HG03439 (cell line): ENCODE measurements around the gene HRC.
A peak's percentile ranks its signal among the peaks of the same experiment; 100 is the strongest.
"Not testable (repeated sequence)": the region's sequence is repeated elsewhere in the genome, so short reads cannot be mapped to it uniquely, and the experiment has no call there.

Experiments
- ATAC-seq: cut with Tn5 transposase; IDR thresholded peaks from one replicate; pipeline ENCODE4 v1.9.1; 2021; ENCODE audit warnings: mild to moderate bottlenecking, moderate library complexity; ENCODE audit not compliant: unreplicated experiment

HRC gene

GRCh38 chr19:49161987-49162386 lies 6.8 kb upstream of the HRC start:
- ATAC-seq = no peak

- no peak for ATAC-seq
Observed at GRCh38 chr19:49160450-49161189, 5.4 kb upstream of the HRC start.

GRCh38 chr19:49157445-49158224 lies 2.4 kb upstream of the HRC start, which contains the start of gene TRPM4:
TSS of gene TRPM4 (plus strand) at chr19:49157792. CDS start at chr19:49157867, 75 bp downstream.
- no peak for ATAC-seq

- no peak for ATAC-seq
Observed at GRCh38 chr19:49155820-49156346, 687 bp upstream of the HRC start.

GRCh38 chr19:49154279-49154678 lies 917 bp downstream of the HRC start:
- no peak for ATAC-seq

GRCh38 chr19:49153167-49153809 lies 1.9 kb downstream of the HRC start:
- ATAC-seq = no peak

- ATAC-seq = no peak
Observed at GRCh38 chr19:49152119-49152550, 3.1 kb downstream of the HRC start.

GRCh38 chr19:49151267-49152118 lies 3.7 kb downstream of the HRC start:
- ATAC-seq = no peak

- no peak for ATAC-seq
Observed at GRCh38 chr19:49150944-49151243, 4.3 kb downstream of the HRC start.

GRCh38 chr19:49150106-49150943 lies 4.9 kb downstream of the HRC start:
- ATAC-seq = no peak

GRCh38 chr19:49149652-49150105 lies 5.5 kb downstream of the HRC start:
- no peak for ATAC-seq

- ATAC-seq = no peak
Observed at GRCh38 chr19:49148784-49149651, 6.2 kb downstream of the HRC start.

GRCh38 chr19:49148044-49148682 lies 7.0 kb downstream of the HRC start:
- ATAC-seq = no peak

- ATAC-seq = not testable (repeated sequence)
Observed at GRCh38 chr19:49146408-49146770, 8.8 kb downstream of the HRC start.

- ATAC-seq = no peak
Observed at GRCh38 chr19:49145573-49146407, 9.4 kb downstream of the HRC start.

GRCh38 chr19:49142866-49143335 lies 12.3 kb downstream of the HRC start:
- peak; percentile 50 for ATAC-seq

GRCh38 chr19:49141352-49141751 lies 13.8 kb downstream of the HRC start:
- ATAC-seq = no peak
